K562 (cell line): Measurements from ENCODE around the gene NUP153.

Experiments used
- NR4A1 ChIP-seq, 2 experiments: fragments of 250-450 bp in 1 of 2; fragments of 450-650 bp in 1 of 2; sonication (Bioruptor Pico) in 1 of 2; IDR thresholded peaks; 2 replicates each; pipeline versions ENCODE4 v1.4.0 to v1.6.1; 2016 to 2020; ENCODE audit warnings: mild to moderate bottlenecking in 2 of 2, missing compliant biosample characterization in 1 of 2, missing genetic modification characterization in 1 of 2, moderate library complexity in 1 of 2
- POLR2A ChIP-seq: fragments of 450-650 bp; conservative IDR thresholded peaks from 2 replicates; pipeline ENCODE4 v1.6.1; 2016
- TCF7 ChIP-seq: sonication (generic); IDR thresholded peaks from 2 replicates; pipeline ENCODE4 v1.6.1; 2016; ENCODE audit warnings: antibody characterized with exemption, borderline replicate concordance

GRCh38 chr6:17737704-17738252 lies 31.1 kb upstream of the NUP153 start:
- TF ChIP-seq TCF7 (no peak), NR4A1 (CRISPR knock-in tag; IDR thresholded peaks at IDR 0.05) (no peak), NR4A1 (tag; IDR thresholded peaks at IDR 0.05) (no peak), POLR2A (no peak)
